H9 (cell line): ENCODE results near the gene HEG1. TPM values are rescaled to one million over a fixed set of nuclear protein-coding genes. Genes with fewer than 3 reads are reported as not detected.

Experiments used
- DNase-seq: peaks from one replicate; pipeline ENCODE4 v3.0.0-alpha.2; 2017
- H2AFZ ChIP-seq: one replicate; pipeline ENCODE4 v1.6.1; 2013; ENCODE audit warnings: mild to moderate bottlenecking, low read length, control low read depth, moderate library complexity
- H2AK5ac ChIP-seq: 2 replicates; pipeline ENCODE4 v1.6.1; 2013; ENCODE audit warnings: low read length, control low read depth, mixed read lengths; ENCODE audit not compliant: insufficient read length
- H2BK120ac ChIP-seq: one replicate; pipeline ENCODE4 v1.6.1; 2013; ENCODE audit warnings: low read depth, mild to moderate bottlenecking, low read length, control low read depth, inconsistent platforms; ENCODE audit not compliant: poor library complexity, severe bottlenecking
- H2BK12ac ChIP-seq: 2 replicates; pipeline ENCODE4 v1.6.1; 2013; ENCODE audit warnings: low read length, control low read depth, mixed read lengths, low read depth; ENCODE audit not compliant: insufficient read length
- H2BK15ac ChIP-seq: 2 replicates; pipeline ENCODE4 v1.6.1; 2013; ENCODE audit warnings: low read depth, low read length, control low read depth
- H2BK20ac ChIP-seq: one replicate; pipeline ENCODE4 v1.6.1; 2013; ENCODE audit warnings: low read depth, mild to moderate bottlenecking, low read length, control low read depth, inconsistent platforms; ENCODE audit not compliant: poor library complexity, severe bottlenecking
- H2BK5ac ChIP-seq: 2 replicates; pipeline ENCODE4 v1.6.1; 2013; ENCODE audit warnings: low read length, control low read depth, mixed read lengths; ENCODE audit not compliant: insufficient read length
- H3K14ac ChIP-seq: 2 replicates; pipeline ENCODE4 v1.6.1; 2013; ENCODE audit warnings: low read length, control low read depth; ENCODE audit not compliant: insufficient read depth
- H3K18ac ChIP-seq: 2 replicates; pipeline ENCODE4 v1.6.1; 2013; ENCODE audit warnings: low read depth, mild to moderate bottlenecking, mixed read lengths, low read length, control low read depth; ENCODE audit not compliant: insufficient read length
- H3K23ac ChIP-seq: 2 replicates; pipeline ENCODE4 v1.6.1; 2013; ENCODE audit warnings: low read length, control low read depth, mixed read lengths, low read depth; ENCODE audit not compliant: insufficient read length
- H3K23me2 ChIP-seq: 2 replicates; pipeline ENCODE4 v1.6.1; 2013; ENCODE audit warnings: low read depth, mild to moderate bottlenecking, mixed read lengths, low read length, control low read depth; ENCODE audit not compliant: insufficient read length, poor library complexity, severe bottlenecking
- H3K27ac ChIP-seq: 2 replicates; pipeline ENCODE4 v1.5.1; 2013; ENCODE audit warnings: low read length, control low read depth, mixed read lengths, low read depth; ENCODE audit not compliant: insufficient read length
- H3K27me3 ChIP-seq: 2 replicates; pipeline ENCODE4 v1.6.1; 2013; ENCODE audit warnings: low read length, control low read depth, inconsistent platforms; ENCODE audit not compliant: insufficient read depth
- H3K4ac ChIP-seq: 2 replicates; pipeline ENCODE4 v1.6.1; 2013; ENCODE audit warnings: low read depth, mild to moderate bottlenecking, control low read depth, inconsistent platforms, low read length, moderate library complexity
- H3K4me1 ChIP-seq: 2 replicates; pipeline ENCODE4 v1.6.1; 2013; ENCODE audit warnings: low read length, control low read depth, inconsistent platforms; ENCODE audit not compliant: insufficient read depth
- H3K4me2 ChIP-seq: 2 replicates; pipeline ENCODE4 v1.6.1; 2013; ENCODE audit warnings: low read length, control low read depth, mixed read lengths; ENCODE audit not compliant: insufficient read length, insufficient read depth
- H3K56ac ChIP-seq: 2 replicates; pipeline ENCODE4 v1.6.1; 2013; ENCODE audit warnings: low read depth, mild to moderate bottlenecking, mixed read lengths, low read length, control low read depth; ENCODE audit not compliant: insufficient read length
- H3K79me1 ChIP-seq: 2 replicates; pipeline ENCODE4 v1.6.1; 2013; ENCODE audit warnings: low read depth, mild to moderate bottlenecking, moderate library complexity, low read length, control low read depth, inconsistent platforms; ENCODE audit not compliant: insufficient read depth, poor library complexity, severe bottlenecking
- H3K79me2 ChIP-seq: 2 replicates; pipeline ENCODE4 v1.6.1; 2013; ENCODE audit warnings: low read length, control low read depth, inconsistent platforms; ENCODE audit not compliant: insufficient read depth
- H3K9ac ChIP-seq: 2 replicates; pipeline ENCODE4 v1.6.1; 2013; ENCODE audit warnings: low read length, control low read depth, mixed read lengths; ENCODE audit not compliant: insufficient read length; ENCODE audit errors: extremely low read depth
- H3K9me3 ChIP-seq: one replicate; pipeline ENCODE4 v1.6.1; 2013; ENCODE audit warnings: low read depth, low read length, inconsistent platforms; ENCODE audit not compliant: control insufficient read depth
- H3T11ph ChIP-seq: one replicate; pipeline ENCODE4 v1.6.1; 2013; ENCODE audit warnings: mild to moderate bottlenecking, low read length, control low read depth, inconsistent platforms
- H4K20me1 ChIP-seq: one replicate; pipeline ENCODE4 v1.6.1; 2013; ENCODE audit not compliant: control insufficient read depth, insufficient read length, insufficient read depth
- H4K5ac ChIP-seq: 2 replicates; pipeline ENCODE4 v1.6.1; 2013; ENCODE audit warnings: low read depth, mild to moderate bottlenecking, mixed read lengths, low read length, control low read depth; ENCODE audit not compliant: insufficient read length
- H4K8ac ChIP-seq: replicated peaks from 2 replicates; pipeline ENCODE4 v1.6.1; 2013; ENCODE audit warnings: low read length, control low read depth, mixed read lengths, low read depth; ENCODE audit not compliant: insufficient read length
- H4K91ac ChIP-seq: 2 replicates; pipeline ENCODE4 v1.6.1; 2013; ENCODE audit warnings: low read depth, mild to moderate bottlenecking, moderate library complexity, mixed read lengths, low read length, control low read depth; ENCODE audit not compliant: insufficient read length
- H3K27ac Mint-ChIP-seq, 3 experiments: 2 replicates in 2 of 3; 3 replicates in 1 of 3; pipeline ENCODE4 v1.8.0; 2020 to 2021; ENCODE audit warnings: mixed read lengths in 3 of 3, mild to moderate bottlenecking in 1 of 3, moderate library complexity in 1 of 3
- H3K27me3 Mint-ChIP-seq: 2 replicates; pipeline ENCODE4 v1.8.0; 2021; ENCODE audit warnings: low read depth, mild to moderate bottlenecking, moderate library complexity, mixed read lengths
- H3K36me3 Mint-ChIP-seq, 3 experiments: 2 replicates in 2 of 3; 3 replicates in 1 of 3; pipeline ENCODE4 v1.8.0; 2020 to 2021; ENCODE audit warnings: low read depth in 3 of 3, mixed read lengths in 3 of 3; ENCODE audit not compliant: insufficient read depth in 1 of 3
- H3K4me1 Mint-ChIP-seq, 2 experiments: 2 replicates each; pipeline ENCODE4 v1.8.0; 2020; ENCODE audit warnings: mixed read lengths in 2 of 2
- H3K4me3 Mint-ChIP-seq, 2 experiments: 2 replicates in 1 of 2; 3 replicates in 1 of 2; pipeline ENCODE4 v1.8.0; 2020 to 2021; ENCODE audit warnings: mild to moderate bottlenecking in 2 of 2, mixed read lengths in 2 of 2, moderate library complexity in 1 of 2
- H3K9me3 Mint-ChIP-seq, 2 experiments: 2 replicates in 1 of 2; 3 replicates in 1 of 2; pipeline ENCODE4 v1.8.0; 2020; ENCODE audit warnings: mild to moderate bottlenecking in 2 of 2, mixed read lengths in 2 of 2, moderate library complexity in 1 of 2
- CTCF ChIP-seq: fragments of 200-600 bp; sonication (generic); conservative IDR thresholded peaks from 3 replicates; pipeline ENCODE4 v1.8.0; 2021; ENCODE audit warnings: antibody characterized with exemption, mild to moderate bottlenecking
- WGBS: extraction: QIAGEN DNeasy Blood & Tissue Kit; methylation state at CpG from one replicate; pipeline ENCODE4 v1.1.7; 2013; ENCODE audit warnings: missing lambda C conversion rate, low lambda C conversion rate, mixed read lengths; ENCODE audit not compliant: insufficient read length; ENCODE audit errors: extremely low coverage; 5-methylcytosine and 5-hydroxymethylcytosine counted together
- total RNA-seq: library from RNA; stranded (reverse); gene quantifications from 2 replicates; pipeline ENCODE4 v1.2.1, GENCODE V29; 2021

The HEG1 gene
- total RNA-seq, 1 experiment from 2014 or later = 10.3 TPM

GRCh38 chr3:125103406-125103805, 47.6 kb upstream of the HEG1 start:
- Histone ChIP-seq H4K91ac (no peak overlapping the region), H2BK5ac (no peak overlapping the region), H3K9ac (no peak overlapping the region), H3K4me2 (no peak overlapping the region), H2BK15ac (no peak overlapping the region), H3K27me3 (no peaks in the 10 kb centered on the region), H3T11ph (no peak overlapping the region), H3K27ac (no peak overlapping the region), H4K20me1 (no peaks in the 10 kb centered on the region), H3K9me3 (no peaks in the 10 kb centered on the region), H2BK20ac (no peak overlapping the region), H3K4me1 (no peaks in the 10 kb centered on the region), H2BK120ac (no peak overlapping the region), H4K5ac (no peak overlapping the region), H4K8ac (no peak overlapping the region), H3K23ac (no peak overlapping the region), H2BK12ac (no peak overlapping the region), H2AFZ (no peak overlapping the region), H3K23me2 (no peaks in the 10 kb centered on the region), H3K14ac (no peak overlapping the region), H3K79me2 (no peaks in the 10 kb centered on the region), H3K79me1 (no peaks in the 10 kb centered on the region), H3K56ac (no peak overlapping the region), H3K4ac (no peak overlapping the region), H3K18ac (no peak overlapping the region), H2AK5ac (no peak overlapping the region)
- no peaks in the 10 kb centered on the region for H3K27me3 Mint-ChIP-seq
- peaks cover 6 to 7% of the 10 kb centered on the region in 2 experiments for H3K4me1 Mint-ChIP-seq
- H3K36me3 Mint-ChIP-seq = peaks cover 3 to 8% (median 7%) of the 10 kb centered on the region in 3 experiments
- H3K9me3 Mint-ChIP-seq = peaks cover 0 to 2% of the 10 kb centered on the region in 2 experiments; a peak in 2 of 5 replicates
- WGBS = no CpG with 5 or more reads among the region's 1 CpG
- TF ChIP-seq CTCF = no peak
- H3K4me3 Mint-ChIP-seq = no peak overlapping the region
- no peak for DNase-seq
- no peak overlapping the region for H3K27ac Mint-ChIP-seq
